CD14-positive monocyte (primary cell): ENCODE results near the gene HAP1. TPM values are rescaled to one million over a fixed set of nuclear protein-coding genes. Genes with fewer than 3 reads are reported as not detected.
A peak's percentile ranks its signal among the peaks of the same experiment; 100 is the strongest.

Experiments used
- DNase-seq, 3 donors: peaks; one replicate each; pipeline ENCODE4 v3.0.0-alpha.2; 2011 to 2022
- H2AFZ ChIP-seq: 2 replicates; pipeline ENCODE4 v1.6.0; 2012; ENCODE audit warnings: mild to moderate bottlenecking, low read depth, low read length, inconsistent platforms; ENCODE audit not compliant: insufficient read depth, poor library complexity, severe bottlenecking
- H3K27ac ChIP-seq, 2 donors: 1 replicate in 1 of 2; 2 replicates in 1 of 2; pipeline ENCODE4 v1.5.1; 2012 to 2013; ENCODE audit warnings: low read length in 2 of 2, control low read depth in 1 of 2, inconsistent platforms in 1 of 2, low read depth in 1 of 2, mild to moderate bottlenecking in 1 of 2
- H3K27me3 ChIP-seq, 2 donors: one replicate each; pipeline versions ENCODE4 v1.6.0 to v1.6.1; 2011 to 2013; ENCODE audit warnings: low read length in 2 of 2; ENCODE audit not compliant: control insufficient read depth in 2 of 2, insufficient read depth in 2 of 2
- H3K36me3 ChIP-seq, 2 donors: replicated peaks in 1 of 2; 1 replicate in 1 of 2; 2 replicates in 1 of 2; pipeline versions ENCODE4 v1.5.1 to v1.6.1; 2012 to 2013; ENCODE audit warnings: low read length in 2 of 2, control low read depth in 1 of 2, inconsistent platforms in 1 of 2, mild to moderate bottlenecking in 1 of 2; ENCODE audit not compliant: insufficient read depth in 2 of 2, control insufficient read depth in 1 of 2
- H3K4me1 ChIP-seq, 2 donors: 1 replicate in 1 of 2; 2 replicates in 1 of 2; pipeline versions ENCODE4 v1.5.1 to v1.6.1; 2012 to 2013; ENCODE audit warnings: low read length in 2 of 2, control low read depth in 1 of 2, inconsistent platforms in 1 of 2, mild to moderate bottlenecking in 1 of 2, moderate library complexity in 1 of 2; ENCODE audit not compliant: insufficient read depth in 2 of 2, control insufficient read depth in 1 of 2
- H3K4me2 ChIP-seq: replicated peaks from 2 replicates; pipeline ENCODE3; 2012; ENCODE audit warnings: low read length, moderate library complexity, mild to moderate bottlenecking; ENCODE audit not compliant: poor library complexity, severe bottlenecking; ENCODE audit errors: extremely low read depth
- H3K4me3 ChIP-seq, 3 experiments: fragments of 200-600 bp in 1 of 3; sonication (generic) in 1 of 3; replicated peaks in 1 of 3; 1 replicate in 2 of 3; 2 replicates in 1 of 3; pipeline ENCODE4 v1.5.1; 2011 to 2013; ENCODE audit warnings: low read length in 3 of 3, mild to moderate bottlenecking in 3 of 3, control low read depth in 2 of 3, low read depth in 2 of 3, inconsistent platforms in 1 of 3, moderate library complexity in 1 of 3
- H3K79me2 ChIP-seq: 2 replicates; pipeline ENCODE4 v1.6.0; 2012; ENCODE audit warnings: mild to moderate bottlenecking, control low read depth, inconsistent platforms, low read length, moderate library complexity; ENCODE audit not compliant: insufficient read depth
- H3K9ac ChIP-seq: 2 replicates; pipeline ENCODE4 v1.6.0; 2017; ENCODE audit warnings: low read length, mild to moderate bottlenecking; ENCODE audit not compliant: insufficient read depth, poor library complexity, severe bottlenecking
- H3K9me3 ChIP-seq, 2 donors: replicated peaks in 1 of 2; 1 replicate in 1 of 2; 2 replicates in 1 of 2; pipeline versions ENCODE4 v1.5.1 to v1.6.1; 2012 to 2013; ENCODE audit warnings: low read length in 2 of 2, control low read depth in 1 of 2; ENCODE audit not compliant: control insufficient read depth in 1 of 2, insufficient read depth in 1 of 2
- H4K20me1 ChIP-seq: 2 replicates; pipeline ENCODE4 v1.6.0; 2012; ENCODE audit warnings: mild to moderate bottlenecking, low read length, control low read depth, moderate library complexity; ENCODE audit not compliant: insufficient read depth
- H3K27ac Mint-ChIP-seq, 7 donors: one replicate each; pipeline ENCODE4 v1.8.0; 2020; ENCODE audit warnings: mild to moderate bottlenecking in 7 of 7, mixed read lengths in 7 of 7, moderate library complexity in 6 of 7, inconsistent platforms in 2 of 7
- H3K27me3 Mint-ChIP-seq, 3 donors: one replicate each; pipeline ENCODE4 v1.8.0; 2021 to 2022; ENCODE audit warnings: low read depth in 3 of 3, mild to moderate bottlenecking in 3 of 3, mixed read lengths in 3 of 3, moderate library complexity in 3 of 3, inconsistent platforms in 1 of 3
- H3K36me3 Mint-ChIP-seq, 2 donors: one replicate each; pipeline ENCODE4 v1.8.0; 2020; ENCODE audit warnings: mixed read lengths in 2 of 2, inconsistent platforms in 1 of 2, mild to moderate bottlenecking in 1 of 2
- H3K4me1 Mint-ChIP-seq: one replicate; pipeline ENCODE4 v1.8.0; 2020; ENCODE audit warnings: mild to moderate bottlenecking, mixed read lengths
- H3K4me3 Mint-ChIP-seq, 2 donors: one replicate each; pipeline ENCODE4 v1.8.0; 2020; ENCODE audit warnings: mild to moderate bottlenecking in 2 of 2, mixed read lengths in 2 of 2, moderate library complexity in 1 of 2
- H3K9me3 Mint-ChIP-seq, 7 donors: one replicate each; pipeline ENCODE4 v1.8.0; 2020 to 2022; ENCODE audit warnings: mixed read lengths in 7 of 7, mild to moderate bottlenecking in 6 of 7, moderate library complexity in 6 of 7, inconsistent platforms in 2 of 7
- WGBS: methylation state at CpG from one replicate; pipeline ENCODE4 v1.1.5; 2013; ENCODE audit warnings: missing lambda C conversion rate; ENCODE audit not compliant: insufficient coverage; 5-methylcytosine and 5-hydroxymethylcytosine counted together
- intact Hi-C, 2 donors: fragments of 100-400 bp; cut with micrococcal nuclease; formaldehyde crosslinking; loops; one replicate each; pipeline versions ENCODE4 v1.15.0 to v1.15.1; 2023
- polyA plus RNA-seq, 3 donors: library from polyadenylated mRNA; depleted of rRNA in 1 of 3; unstranded in 2 of 3; stranded (reverse) in 1 of 3; fragments of 300-500 nt in 2 of 3; fragments of >200 nt in 1 of 3; fragmentation: Illumina TruSeq in 2 of 3; gene quantifications; 1 replicate in 2 of 3; 2 replicates in 1 of 3; pipeline ENCODE4 v1.2.3, GENCODE V29; 2012 to 2021
- TF ChIP-seq, protein P1 (sequence below): fragments of 200-600 bp; IDR thresholded peaks from one replicate; pipeline ENCODE4 v1.8.0; 2022; ENCODE audit warnings: antibody characterized with exemption, mild to moderate bottlenecking

Gene HAP1
- polyA plus RNA-seq, 3 donors: not detected

DNA sequence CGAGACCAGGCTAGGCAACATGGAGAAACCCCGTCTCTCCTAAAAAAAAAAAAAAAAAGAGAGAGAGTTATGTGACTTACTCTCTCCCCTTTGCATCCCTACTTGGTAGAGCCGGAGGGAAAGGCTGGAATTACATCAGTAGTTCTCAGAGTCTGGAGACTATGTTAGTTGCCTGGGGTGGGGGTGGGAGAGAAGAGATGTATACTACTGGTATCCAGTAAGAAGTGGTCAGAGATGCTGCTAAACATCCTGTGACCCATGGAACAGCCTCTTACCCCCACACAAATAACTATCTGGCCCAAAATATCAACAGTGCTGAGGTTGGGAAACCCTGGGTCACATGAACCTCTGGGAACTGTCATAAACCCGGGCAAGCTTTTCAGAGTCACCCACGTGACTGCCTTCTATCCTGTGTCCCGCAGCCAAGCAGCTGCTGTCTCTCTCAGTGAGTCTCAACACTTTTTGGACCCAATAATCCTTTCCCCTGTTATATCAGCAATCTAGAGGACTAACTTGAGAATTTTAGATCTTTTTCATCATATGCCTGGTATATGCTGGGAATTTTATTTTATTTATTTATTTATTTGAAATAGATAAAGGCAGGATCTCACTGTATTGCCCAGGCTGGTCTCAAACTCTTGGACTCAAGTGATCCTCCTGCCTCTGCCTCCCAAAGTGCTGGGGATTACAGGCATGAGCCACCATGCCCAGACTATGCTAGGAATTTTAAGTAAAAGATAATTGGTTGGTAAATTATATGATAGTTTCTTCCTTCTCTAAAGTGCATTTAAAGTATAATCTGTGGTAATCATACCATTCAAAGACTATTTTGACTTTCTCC lies 37.1 kb downstream of the HAP1 start:
- no peaks in the 10 kb centered on the region for H3K9me3 ChIP-seq
- H3K9me3 Mint-ChIP-seq: no peaks in the 10 kb centered on the region
- WGBS: 0% methylated on average over 2 of the region's 6 CpGs
- H3K27me3 ChIP-seq: no peaks in the 10 kb centered on the region
- H3K27ac ChIP-seq: no peak overlapping the region
- intact Hi-C loops: no loop called here
- no peak overlapping the region for H3K4me3 ChIP-seq
- peak overlapping the region in 1 of 2 donors; percentile 11 for H3K4me3 Mint-ChIP-seq
- peak overlapping the region; percentile 1 for H3K4me2 ChIP-seq
- H4K20me1 ChIP-seq: peaks cover 45% of the 10 kb centered on the region
- peak overlapping the region; percentile 29 for H2AFZ ChIP-seq
- H3K27me3 Mint-ChIP-seq: peaks cover 0 to 3% (median 0%) of the 10 kb centered on the region in 3 donors
- H3K4me1 ChIP-seq: peaks cover 20 to 26% of the 10 kb centered on the region in 2 donors
- no peak overlapping the region for H3K9ac ChIP-seq
- TF ChIP-seq, protein P1, sequence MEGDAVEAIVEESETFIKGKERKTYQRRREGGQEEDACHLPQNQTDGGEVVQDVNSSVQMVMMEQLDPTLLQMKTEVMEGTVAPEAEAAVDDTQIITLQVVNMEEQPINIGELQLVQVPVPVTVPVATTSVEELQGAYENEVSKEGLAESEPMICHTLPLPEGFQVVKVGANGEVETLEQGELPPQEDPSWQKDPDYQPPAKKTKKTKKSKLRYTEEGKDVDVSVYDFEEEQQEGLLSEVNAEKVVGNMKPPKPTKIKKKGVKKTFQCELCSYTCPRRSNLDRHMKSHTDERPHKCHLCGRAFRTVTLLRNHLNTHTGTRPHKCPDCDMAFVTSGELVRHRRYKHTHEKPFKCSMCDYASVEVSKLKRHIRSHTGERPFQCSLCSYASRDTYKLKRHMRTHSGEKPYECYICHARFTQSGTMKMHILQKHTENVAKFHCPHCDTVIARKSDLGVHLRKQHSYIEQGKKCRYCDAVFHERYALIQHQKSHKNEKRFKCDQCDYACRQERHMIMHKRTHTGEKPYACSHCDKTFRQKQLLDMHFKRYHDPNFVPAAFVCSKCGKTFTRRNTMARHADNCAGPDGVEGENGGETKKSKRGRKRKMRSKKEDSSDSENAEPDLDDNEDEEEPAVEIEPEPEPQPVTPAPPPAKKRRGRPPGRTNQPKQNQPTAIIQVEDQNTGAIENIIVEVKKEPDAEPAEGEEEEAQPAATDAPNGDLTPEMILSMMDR: no peak
- no peaks in the 10 kb centered on the region for H3K79me2 ChIP-seq
- peaks cover 17 to 28% of the 10 kb centered on the region in 2 donors for H3K36me3 Mint-ChIP-seq
- peaks cover 26% of the 10 kb centered on the region for H3K4me1 Mint-ChIP-seq
- DNase-seq: peak; percentile 68 to 84 (median 72)
- H3K27ac Mint-ChIP-seq: peak overlapping the region in 6 of 7 donors; percentile 50 to 75 (median 62)
- peaks cover 16 to 30% of the 10 kb centered on the region in 2 donors for H3K36me3 ChIP-seq

DNA sequence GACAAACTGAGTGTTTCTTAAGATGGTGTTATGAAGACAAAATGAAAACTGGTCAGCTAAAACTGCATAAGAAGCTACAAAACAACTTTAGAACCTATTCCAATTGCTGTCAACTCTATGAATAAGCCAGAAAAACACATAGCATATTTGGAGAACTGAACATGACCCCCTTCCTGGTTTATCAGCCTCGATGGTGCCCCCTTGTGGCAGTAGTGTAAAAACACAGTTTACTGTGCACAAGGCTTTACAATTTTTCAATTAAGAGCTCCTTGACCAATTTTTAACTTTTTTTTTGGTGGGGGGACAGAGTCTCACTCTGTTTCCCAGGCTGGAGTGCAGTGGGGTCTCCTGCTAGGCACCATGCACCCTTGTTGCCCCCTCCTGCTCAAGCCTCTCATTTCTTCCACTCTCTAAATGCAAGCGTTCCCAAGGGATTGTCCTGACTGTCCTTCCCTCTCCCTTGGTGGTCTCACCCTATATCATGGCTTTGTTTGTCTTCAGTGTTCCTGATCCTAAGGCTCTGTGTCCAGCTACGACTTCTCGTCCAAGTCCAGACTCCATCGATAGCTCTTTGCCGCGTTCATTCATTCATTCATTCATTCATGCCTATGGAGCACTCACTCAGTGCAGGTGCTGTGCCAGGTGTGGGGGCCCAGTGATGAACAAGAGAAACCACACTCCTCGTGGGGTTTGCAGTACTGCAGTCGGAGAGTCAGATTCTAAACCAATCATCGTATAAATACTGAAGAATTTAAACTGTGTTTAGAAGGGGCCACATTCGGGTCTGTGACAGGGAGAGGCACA lies 38.3 kb downstream of the HAP1 start:
- WGBS: 90% methylated on average over 2 of the region's 11 CpGs
- Histone ChIP-seq H3K4me1 (peaks cover 21 to 27% of the 10 kb centered on the region in 2 donors), H3K4me3 (no peak overlapping the region), H2AFZ (no peak overlapping the region), H3K4me2 (no peak overlapping the region), H3K9ac (no peak overlapping the region), H3K27me3 (no peaks in the 10 kb centered on the region), H3K36me3 (peaks cover 28 to 42% of the 10 kb centered on the region in 2 donors), H3K9me3 (no peaks in the 10 kb centered on the region), H3K79me2 (peaks cover 6% of the 10 kb centered on the region), H3K27ac (no peak overlapping the region), H4K20me1 (peaks cover 56% of the 10 kb centered on the region)
- Mint-ChIP-seq H3K4me3 (no peak overlapping the region), H3K4me1 (peaks cover 30% of the 10 kb centered on the region), H3K27me3 (peaks cover 0 to 7% (median 0%) of the 10 kb centered on the region in 3 donors), H3K9me3 (no peaks in the 10 kb centered on the region), H3K36me3 (peaks cover 28 to 39% of the 10 kb centered on the region in 2 donors), H3K27ac (peak overlapping the region; percentile 57 to 86 (median 77))
- peak; percentile 75 to 83 (median 80) for DNase-seq
- intact Hi-C loops: no loop called here
- TF ChIP-seq, protein P1: peak; percentile 81
